ENCODE measurements around the gene GIPC2.
"Not testable (repeated sequence)": the region's sequence is repeated elsewhere in the genome, so short reads cannot be mapped to it uniquely, and the experiment has no call there.

The GIPC2 gene

GRCh38 chr1:78068681-78069283 lies 23.0 kb downstream of the GIPC2 start:
- no peak for DNase-seq (ENCODE audit: low read depth)

GRCh38 chr1:78069784-78070183 lies 24.0 kb downstream of the GIPC2 start:
- DNase-seq (ENCODE audit: low read depth): no peak

GRCh38 chr1:78070210-78070609 lies 24.4 kb downstream of the GIPC2 start:
- DNase-seq (ENCODE audit: low read depth): no peak

- no peak for DNase-seq (ENCODE audit: low read depth)
Measured at GRCh38 chr1:78070758-78071157, 25.0 kb downstream of the GIPC2 start.

- no peak for DNase-seq (ENCODE audit: low read depth)
Measured at GRCh38 chr1:78071696-78072095, 25.9 kb downstream of the GIPC2 start.

GRCh38 chr1:78072216-78072615 lies 26.4 kb downstream of the GIPC2 start:
- no peak for DNase-seq (ENCODE audit: low read depth)

GRCh38 chr1:78073441-78073840 lies 27.7 kb downstream of the GIPC2 start:
- no peak for DNase-seq (ENCODE audit: low read depth)

- DNase-seq (ENCODE audit: low read depth): no peak
Measured at GRCh38 chr1:78075621-78076020, 29.9 kb downstream of the GIPC2 start.

- no peak for DNase-seq (ENCODE audit: low read depth)
Measured at GRCh38 chr1:78078358-78078757, 32.6 kb downstream of the GIPC2 start.

GRCh38 chr1:78079580-78079979 lies 33.8 kb downstream of the GIPC2 start:
- DNase-seq (ENCODE audit: low read depth): no peak

GRCh38 chr1:78080767-78081166 lies 35.0 kb downstream of the GIPC2 start:
- no peak for DNase-seq (ENCODE audit: low read depth)

GRCh38 chr1:78081980-78082860 lies 36.5 kb downstream of the GIPC2 start:
- no peak for DNase-seq (ENCODE audit: low read depth)

- DNase-seq (ENCODE audit: low read depth): not testable (repeated sequence)
Measured at GRCh38 chr1:78084639-78085038, 38.9 kb downstream of the GIPC2 start.

GRCh38 chr1:78086697-78087096 lies 40.9 kb downstream of the GIPC2 start:
- DNase-seq (ENCODE audit: low read depth): no peak

- no peak for DNase-seq (ENCODE audit: low read depth)
Measured at GRCh38 chr1:78088015-78088414, 42.2 kb downstream of the GIPC2 start.

GRCh38 chr1:78088486-78088885 lies 42.7 kb downstream of the GIPC2 start:
- no peak for DNase-seq (ENCODE audit: low read depth)

- no peak for DNase-seq (ENCODE audit: low read depth)
Measured at GRCh38 chr1:78089010-78089409, 43.2 kb downstream of the GIPC2 start.

GRCh38 chr1:78090472-78091133 lies 44.8 kb downstream of the GIPC2 start:
- DNase-seq (ENCODE audit: low read depth): no peak

- DNase-seq (ENCODE audit: low read depth): no peak
Measured at GRCh38 chr1:78091215-78091813, 45.5 kb downstream of the GIPC2 start.

GRCh38 chr1:78091886-78092285 lies 46.1 kb downstream of the GIPC2 start:
- DNase-seq (ENCODE audit: low read depth): no peak

- no peak for DNase-seq (ENCODE audit: low read depth)
Measured at GRCh38 chr1:78092643-78093042, 46.9 kb downstream of the GIPC2 start.

GRCh38 chr1:78093560-78093959 lies 47.8 kb downstream of the GIPC2 start:
- no peak for DNase-seq (ENCODE audit: low read depth)

GRCh38 chr1:78094639-78095038 lies 48.9 kb downstream of the GIPC2 start:
- DNase-seq (ENCODE audit: low read depth): no peak

Data from activated T-cell treated with anti-CD3 and anti-CD28 coated beads for 1 hour (primary cell).